Measurements from ENCODE around the gene ARF1.

GRCh38 chr1:228140724-228141225 is 58.3 kb downstream of the ARF1 start:
- TF ChIP-seq CTCF (IDR thresholded peaks at IDR 0.05) (no peak), POLR2A (IDR thresholded peaks at IDR 0.05) (no peak)
